Stimulated activated CD4-positive, alpha-beta T cell treated with anti-CD3 and anti-CD28 coated beads, Interleukin-1b, Interleukin-23, amount 100 ng/mL, for 48 hours (primary cell): ENCODE results near the gene ANKRD63.
A peak's percentile ranks its signal among the peaks of the same experiment; 100 is the strongest.

Experiments used
- DNase-seq: peaks from one replicate; pipeline ENCODE4 v3.0.0-alpha.2; 2020

The ANKRD63 gene

DNA sequence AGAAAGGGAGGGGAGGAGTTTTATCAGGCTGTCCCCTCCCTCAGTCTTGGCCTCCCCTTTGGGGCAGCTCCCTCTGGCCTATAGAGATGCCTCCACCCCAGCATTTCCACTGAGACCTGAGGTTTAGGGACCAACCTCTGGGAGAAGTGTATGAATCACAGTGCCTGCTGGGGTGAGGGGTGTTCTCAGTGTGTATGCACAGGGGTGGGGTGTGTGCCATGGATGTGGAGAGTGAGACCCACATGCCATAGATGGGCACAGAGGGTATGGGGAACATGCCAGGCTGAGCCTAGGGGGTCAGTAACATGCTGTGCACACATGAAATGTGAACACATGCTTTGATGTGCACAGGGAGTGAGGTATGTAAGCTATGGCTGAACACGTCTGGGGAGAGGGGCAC lies 12.4 kb upstream of the ANKRD63 start:
- no peak for DNase-seq

DNA sequence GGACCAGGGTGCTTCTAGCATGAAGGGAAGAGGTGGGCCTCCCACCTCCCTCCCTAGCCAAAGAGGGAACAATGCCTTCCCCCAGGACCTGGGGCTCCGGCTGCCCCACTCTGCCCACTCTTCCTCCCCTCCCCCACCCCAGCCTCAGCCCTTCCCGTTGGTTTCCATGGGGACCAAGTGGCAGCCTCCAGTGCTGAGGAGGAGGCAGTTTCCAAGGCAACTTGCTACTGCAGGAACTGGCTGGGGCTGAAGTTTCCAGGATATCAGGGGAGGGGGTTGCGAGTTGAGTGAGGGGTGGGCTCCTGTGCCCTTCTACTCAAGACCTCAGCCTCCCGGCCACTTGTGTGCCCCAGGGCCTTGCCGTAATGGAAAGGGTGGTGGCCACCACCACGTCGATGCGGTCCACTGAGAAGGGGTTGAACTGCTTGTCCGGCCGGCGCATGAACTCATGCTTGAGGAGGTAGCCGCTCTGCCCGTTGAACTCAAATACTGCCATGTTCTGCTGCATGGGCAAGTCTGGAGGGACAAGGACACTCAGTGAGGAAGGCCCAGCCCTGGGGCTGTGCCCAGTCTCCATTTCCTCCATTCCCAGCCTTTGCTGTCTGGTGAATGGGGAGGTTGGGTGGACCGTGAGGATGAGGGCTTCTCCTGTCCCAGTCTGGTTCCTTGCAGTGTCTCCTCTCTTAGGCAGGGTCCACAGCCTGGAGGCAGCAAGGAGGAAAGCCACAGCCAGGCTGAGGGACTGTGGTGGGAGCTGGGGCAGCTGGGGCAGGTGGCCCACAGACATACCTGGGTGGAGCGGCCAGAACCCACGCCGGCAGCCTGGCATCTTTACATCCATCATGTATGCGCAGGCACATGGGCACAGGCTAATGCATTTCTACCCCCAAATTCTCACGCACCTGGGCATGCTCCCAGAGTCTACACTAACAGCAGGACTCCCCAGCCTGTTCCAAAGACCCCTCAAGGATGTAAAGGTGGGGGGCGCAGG lies 11.3 kb upstream of the ANKRD63 start:
- DNase-seq: no peak

DNA sequence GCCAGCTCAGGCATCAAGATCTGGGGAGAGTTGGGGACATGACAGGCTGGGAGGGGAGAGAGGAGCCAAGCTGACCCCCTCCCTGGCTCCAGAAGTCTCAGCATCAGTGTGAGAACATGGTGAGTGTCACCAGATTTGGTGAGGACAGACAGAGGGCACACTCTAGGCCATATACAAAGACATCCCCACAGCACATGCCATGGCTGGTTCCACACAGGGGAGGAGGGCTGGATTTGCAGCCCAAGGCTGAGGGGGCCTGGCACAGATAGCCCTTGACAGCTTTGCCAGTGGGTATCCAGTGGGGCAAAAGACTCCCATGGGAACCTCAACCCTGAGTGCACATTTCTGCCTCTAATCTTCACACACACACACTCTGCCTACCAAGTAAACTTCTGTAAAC lies 10.1 kb upstream of the ANKRD63 start:
- no peak for DNase-seq

DNA sequence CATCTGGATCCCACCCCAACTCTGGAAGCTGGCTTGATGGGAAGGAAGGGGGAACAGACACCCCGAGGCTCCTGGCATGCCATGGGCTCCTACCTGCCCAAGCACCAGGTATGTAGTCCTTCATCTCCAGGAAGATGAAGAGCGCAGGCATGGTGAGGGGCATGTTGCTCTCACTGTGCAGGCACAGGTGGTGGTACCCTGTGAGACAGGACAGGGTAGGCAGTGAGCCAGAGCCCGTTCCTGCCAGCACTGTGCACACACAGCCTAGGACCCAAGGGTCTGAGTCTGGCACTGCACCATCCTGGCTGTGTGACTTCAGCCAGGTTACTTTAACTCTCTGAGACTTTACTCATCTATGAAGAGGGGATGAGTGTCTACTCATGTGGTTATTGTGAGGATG lies 9.4 kb upstream of the ANKRD63 start:
- DNase-seq: no peak

DNA sequence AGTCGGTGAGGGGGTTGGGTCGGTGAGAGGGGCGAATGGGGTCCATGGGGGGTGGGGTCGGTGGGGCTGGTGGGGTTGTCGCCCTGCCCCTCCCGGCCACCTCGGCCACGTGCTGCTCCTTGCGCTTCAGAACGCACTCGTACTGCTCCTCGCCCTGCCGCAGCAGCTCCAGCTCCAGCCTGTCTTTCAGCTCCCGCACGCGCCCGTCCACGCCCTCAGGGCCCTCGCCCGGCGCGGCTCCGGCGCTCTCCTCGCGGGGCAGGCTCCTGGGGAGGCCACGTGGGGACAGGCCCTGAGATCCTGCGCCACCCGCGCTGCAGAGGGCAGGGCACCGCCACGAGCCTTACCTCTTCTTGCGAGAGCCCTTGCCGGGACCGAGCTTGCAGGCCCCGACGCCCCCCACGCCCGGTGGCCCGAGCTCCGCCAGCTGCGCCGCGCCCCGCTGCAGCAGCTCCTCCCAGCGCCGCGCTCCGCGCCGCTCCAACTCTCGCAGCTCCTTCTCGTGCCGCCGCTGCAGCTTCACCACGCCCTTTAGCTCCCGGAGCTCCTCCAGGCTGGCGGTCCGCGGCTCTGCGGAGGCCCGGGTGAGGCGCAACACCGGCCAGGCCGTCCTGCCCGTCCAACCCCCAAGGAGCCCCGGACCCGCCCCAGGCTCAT lies 8.2 kb upstream of the ANKRD63 start:
- no peak for DNase-seq

DNA sequence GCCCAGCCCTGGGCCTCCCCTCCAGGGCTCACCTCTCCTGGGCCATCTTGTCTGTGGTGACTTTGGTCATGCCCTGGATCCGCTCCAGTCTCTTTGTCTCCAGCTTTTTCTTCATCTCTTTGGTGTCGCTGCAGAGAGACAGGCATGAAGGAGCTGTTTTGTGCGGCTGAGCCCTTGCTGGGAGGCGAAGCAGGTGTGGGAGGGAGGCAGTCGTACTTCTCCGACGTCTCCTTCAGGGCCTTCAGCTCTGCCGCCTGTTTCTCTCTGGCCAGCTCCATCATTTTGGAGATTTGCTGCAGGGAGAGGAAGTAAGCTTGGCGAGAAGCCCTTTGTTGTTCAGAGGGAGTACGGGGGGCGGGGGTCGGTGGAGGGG lies 7.7 kb upstream of the ANKRD63 start:
- DNase-seq: no peak

DNA sequence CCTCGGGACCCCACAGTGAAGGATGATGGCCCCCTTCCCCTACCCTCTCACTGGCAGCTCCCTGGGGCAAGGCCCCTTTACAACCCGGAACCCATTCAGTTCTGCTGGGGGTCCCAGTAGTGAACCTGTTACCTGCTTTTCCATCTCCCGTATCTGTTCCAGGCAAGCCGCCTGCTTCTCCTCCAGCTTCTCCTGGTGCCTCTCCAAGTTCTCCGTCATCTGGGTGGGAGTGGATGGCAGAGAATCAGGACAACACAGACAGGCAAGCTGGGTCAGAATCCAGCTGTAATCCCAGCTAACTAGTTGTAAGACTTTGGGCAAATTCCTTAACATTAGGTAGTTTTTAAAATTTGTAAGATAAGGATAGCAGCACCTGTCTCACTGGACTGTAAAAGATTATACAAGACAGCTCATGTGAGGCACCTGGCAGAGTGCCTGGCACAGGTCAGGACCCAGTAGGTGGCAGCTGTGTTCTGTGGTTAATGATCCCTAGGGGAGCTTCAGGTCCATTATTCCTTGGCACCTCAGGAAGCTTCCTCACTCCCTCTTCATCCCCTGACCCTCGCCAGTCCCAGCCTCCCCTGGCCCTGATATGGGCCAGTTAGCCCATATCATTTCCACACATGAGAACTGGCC lies 6.4 kb upstream of the ANKRD63 start:
- DNase-seq: no peak

DNA sequence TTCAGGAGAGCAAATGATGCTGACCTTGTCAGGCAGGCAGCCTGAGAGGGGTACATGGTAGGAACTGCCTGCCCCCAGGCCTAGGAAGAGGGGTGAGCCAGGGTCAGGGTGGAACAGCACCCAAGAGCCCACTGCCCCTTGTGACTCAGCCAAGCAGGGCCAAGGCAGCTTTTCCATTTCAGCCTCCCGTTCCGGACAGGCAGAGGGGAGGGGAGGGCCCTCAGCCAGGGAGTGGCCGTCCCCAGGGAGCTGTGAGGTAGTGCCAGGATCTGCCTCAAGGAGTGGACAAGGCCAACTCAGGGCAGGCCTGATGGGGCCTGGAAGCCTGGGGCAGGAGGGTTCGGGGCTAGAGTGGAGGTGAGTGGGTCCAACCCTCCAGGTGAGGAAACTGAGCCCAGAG lies 5.1 kb upstream of the ANKRD63 start:
- DNase-seq: no peak

DNA sequence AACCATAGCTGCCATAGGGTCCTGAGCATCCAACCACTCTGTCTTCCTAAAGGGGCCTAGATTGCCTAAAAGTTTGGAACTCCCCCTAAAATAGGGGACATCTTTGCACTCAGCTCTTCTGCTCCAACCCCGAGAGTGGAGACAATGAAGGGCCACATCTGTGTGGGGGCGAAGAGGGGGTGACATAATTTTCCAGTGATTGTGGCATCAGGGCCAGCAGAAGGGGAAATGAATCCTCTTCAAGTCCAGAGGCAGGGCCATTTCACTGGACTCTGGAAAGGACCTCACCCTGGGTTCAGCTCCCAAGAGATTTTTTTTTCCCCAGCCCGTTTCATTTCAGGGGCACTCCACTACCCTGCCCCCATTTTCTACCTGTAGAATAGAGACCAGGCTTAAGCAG lies 4.6 kb upstream of the ANKRD63 start:
- no peak for DNase-seq

DNA sequence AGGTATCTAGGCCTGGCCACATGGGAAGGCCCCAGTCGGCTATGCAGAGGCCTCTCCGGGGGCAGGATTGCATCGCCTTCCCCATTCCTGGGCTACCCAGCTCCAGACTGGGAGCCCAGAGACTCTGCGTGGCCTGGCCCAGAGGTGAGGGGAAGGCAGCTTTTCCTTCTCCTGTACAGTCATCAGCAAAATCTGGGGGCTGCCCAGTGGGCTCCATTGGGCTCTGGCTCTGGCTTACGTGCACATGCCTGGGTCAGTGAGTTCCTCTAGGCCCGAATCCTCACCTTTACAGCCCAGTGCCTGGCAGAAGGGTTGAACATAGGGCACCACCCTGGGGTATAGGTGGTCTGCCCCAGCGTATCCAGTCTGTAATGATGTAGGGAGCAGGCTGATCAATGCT lies 3.9 kb upstream of the ANKRD63 start:
- DNase-seq: no peak

DNA sequence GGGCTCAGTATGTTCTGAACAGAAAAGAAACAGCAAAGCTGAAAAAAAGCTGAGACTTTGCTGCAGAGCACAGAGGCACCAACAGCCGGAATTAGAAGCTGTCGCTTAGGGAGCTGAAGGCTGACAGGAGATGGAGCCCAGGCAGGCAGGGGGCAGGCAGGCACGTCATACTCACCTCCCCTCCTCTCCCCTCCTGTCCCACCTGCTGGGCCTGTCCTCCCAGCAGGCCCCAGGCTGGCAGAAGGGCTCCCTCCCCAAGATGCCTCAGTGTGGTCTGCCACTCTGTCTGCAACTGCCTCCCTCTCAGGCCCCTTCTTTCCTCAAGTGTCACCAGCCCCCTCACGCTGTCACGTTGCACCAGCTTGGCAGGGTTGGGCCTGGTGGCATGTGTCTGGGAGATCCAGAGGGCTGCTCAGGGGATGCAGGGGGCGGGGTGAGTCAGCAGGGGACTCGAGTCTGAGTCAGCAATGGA lies 3.2 kb upstream of the ANKRD63 start:
- no peak for DNase-seq

DNA sequence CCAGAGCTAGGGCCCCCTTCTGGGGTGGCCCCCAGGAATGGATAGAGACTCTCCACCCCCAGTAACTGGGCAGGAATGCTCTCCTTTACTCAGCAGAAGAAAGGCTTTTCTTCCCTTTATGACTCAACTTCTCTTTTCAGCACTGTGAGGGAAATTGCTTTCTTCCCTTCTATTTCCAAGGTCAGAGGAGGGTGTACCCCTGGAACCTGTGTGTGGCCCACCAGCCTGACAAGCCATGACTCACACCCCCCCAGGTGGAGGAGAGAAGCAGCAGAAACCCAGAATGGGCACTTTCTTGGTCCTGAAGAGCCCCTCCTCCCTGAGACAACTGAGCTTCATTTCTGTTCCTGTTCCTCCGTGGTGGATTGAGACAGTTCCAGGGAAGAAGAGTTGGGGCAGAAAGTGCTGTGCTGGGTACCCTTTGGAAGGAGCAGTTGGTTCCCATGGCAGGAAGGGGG lies 2.7 kb upstream of the ANKRD63 start:
- DNase-seq: no peak

DNA sequence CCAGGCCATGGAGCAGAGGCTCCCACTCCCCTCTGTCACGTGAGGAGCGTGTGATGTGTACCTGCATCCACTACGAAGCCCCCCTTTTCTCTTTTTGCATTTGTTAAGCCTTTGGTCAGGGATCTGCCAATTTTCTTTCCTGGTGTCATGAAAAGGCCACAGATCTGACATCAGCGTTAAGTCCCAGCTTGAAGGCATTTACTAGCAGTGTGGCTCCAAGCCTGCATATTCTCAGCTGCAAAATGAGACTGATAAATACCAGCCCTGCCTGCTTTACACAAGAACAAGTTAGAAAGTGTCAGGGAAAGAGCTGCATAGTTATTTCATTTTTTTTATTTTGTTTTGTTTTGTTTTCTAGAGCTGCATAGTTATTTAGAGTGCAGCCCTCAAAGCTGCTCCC lies 2.3 kb upstream of the ANKRD63 start:
- DNase-seq: no peak

DNA sequence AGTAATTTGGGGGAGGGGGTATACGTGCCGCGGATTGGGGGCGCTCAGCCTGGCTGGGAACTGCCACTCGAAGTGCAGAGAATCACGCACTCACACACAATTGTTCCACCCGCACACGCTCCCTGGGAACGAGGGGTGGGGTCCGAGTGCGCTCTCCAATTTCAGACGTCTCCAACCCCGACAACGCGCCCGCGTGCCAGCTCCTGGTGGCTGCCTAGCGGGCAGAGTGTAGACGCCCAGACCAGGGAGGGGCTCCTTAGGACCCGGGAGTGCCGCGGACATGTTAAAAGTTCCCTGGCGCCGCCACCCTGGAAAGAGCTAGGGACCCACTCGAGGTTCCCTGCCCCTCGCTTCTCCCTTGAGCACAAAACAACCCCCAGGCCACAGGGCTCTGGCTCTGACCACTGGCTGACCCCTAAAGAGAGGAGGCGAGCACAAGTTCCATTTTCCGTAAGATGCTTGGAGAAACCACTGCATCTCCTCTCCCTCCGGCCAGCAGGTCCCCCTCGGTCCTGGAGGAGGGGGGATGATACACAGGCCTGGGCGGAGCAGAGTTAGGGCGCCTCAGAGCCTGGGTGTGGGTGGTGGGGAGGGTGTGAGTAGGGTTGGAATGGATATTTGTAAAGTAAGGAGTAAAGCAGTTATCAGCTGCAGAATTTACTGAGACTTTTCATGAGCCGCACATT lies 894 bp upstream of the ANKRD63 start:
- no peak for DNase-seq

DNA sequence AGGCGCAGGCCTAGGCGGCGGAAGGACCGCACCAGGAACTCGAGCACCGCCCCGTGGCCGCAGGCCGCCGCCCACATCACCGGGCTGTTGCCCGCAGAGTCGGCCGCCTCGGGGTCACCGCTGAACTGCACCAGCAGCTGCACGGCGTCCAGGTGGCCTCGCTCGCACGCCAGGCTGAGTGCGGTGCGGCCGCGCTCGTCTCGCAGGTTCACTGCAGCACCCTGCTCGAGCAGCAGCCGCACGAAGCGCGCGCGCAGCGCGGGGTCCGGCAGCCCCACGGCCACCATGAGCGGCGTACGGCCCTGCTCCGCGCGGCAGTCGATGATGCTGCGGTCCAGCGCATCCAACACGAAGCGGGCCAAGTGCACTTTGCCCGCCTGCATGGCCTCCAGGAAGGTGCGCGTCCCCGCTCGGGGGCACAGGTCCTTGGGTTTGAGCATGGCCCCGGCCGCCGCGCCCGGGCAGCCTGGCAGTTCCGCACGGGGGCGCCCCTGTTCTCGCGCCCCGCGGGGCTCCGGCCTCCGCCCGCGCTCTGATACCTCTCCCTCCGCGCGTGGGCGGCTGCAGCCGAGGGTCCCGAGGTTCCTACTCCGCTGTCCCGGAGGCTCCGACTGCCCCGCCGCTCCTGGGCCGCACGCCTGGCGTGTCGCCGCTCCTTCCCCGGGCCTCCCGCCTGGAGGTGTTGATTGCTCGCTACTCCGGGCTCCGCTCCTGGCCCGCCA lies 556 bp downstream of the ANKRD63 start:
- DNase-seq: peak; percentile 26

DNA sequence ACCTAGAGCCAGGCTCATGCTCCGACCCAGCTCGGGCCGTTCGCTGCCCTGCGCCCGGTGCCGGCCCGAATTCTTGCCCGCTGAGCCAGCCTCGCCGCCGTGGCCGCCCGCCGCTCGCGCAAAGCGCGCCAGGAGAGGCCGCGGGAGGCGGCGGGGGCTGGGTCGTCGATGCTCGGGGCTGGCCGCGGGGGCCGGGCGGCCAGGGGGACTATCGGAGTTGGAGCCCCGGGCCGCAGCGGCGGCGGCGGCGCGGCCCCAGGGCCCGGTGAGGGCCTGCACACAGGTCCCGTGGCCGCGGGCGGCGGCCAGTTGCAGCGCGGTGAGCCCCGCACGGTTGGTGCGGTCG lies 1.1 kb downstream of the ANKRD63 start:
- DNase-seq: no peak

DNA sequence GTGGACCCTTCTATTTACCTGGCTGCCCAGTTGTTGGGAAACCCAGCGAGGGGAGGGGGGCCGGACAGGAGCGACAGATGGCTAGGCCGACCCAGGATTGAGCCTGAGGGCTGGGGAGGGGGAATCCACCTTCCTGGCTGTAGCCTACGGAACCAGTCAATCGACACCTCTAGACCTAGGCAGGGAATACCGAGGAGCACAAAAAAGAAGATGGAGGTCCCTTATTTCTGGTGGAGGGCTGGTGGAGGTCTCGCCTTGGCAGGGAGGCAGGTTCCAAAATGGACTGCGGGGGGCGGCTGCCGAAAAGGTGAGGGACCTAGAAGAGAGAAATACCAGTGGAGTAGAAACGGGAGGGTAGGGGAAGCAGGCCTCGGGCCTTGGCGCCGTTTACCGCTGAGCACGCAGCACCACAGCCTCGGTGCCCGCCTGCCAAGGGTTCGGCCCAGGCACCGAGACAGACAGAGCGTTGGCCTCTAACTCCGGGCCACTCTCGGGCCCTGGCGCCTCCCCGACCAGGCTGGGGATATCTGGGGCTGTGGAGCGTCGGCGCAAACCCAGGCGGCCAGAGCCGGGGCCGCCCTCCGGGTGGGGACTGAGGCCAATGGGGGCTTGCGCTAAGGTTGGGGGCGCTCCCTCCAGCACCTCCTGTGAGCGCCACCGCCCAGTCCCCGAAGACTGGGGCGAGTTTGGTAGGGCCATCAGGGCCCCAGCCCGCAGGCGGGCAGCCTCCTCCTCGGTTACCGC lies 1.6 kb downstream of the ANKRD63 start:
- no peak for DNase-seq

DNA sequence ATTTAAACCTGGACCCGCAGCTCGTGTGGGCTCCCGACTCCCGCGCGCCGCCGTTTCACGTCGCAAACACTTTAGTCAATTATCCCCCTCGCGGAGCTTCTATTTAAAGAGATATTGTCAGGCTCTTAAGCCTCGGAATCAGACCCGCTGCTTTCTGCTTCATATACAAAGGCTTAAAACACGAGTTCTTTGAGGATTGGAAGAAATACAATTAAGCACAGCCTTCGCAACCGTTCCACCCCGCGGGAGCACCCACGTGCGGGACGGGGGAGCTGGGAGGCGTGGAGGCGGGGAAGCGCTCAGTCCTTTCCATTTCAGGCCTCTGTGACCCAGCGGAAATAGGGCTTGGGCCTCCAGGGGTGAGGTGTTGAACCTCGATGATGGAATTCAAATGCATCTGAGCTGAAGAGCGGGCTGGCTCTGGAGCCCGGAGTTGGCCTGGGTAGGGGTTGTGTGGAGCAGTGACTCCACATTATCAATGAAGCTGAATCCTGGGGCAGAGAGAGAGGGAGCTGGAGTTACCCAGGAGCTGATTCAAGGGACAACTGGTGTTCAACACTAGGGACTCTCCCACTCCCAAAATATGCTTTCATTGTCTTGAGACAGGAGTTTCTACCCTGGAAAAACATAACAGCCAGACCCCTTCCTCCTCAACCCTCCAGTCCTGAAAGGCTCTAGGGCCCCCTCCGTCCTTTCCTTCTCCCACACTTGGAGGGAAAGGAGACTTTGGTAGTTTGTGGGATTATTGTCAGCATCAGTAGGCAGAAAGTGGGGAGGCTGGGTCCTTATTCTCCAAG lies 2.4 kb downstream of the ANKRD63 start:
- no peak for DNase-seq

DNA sequence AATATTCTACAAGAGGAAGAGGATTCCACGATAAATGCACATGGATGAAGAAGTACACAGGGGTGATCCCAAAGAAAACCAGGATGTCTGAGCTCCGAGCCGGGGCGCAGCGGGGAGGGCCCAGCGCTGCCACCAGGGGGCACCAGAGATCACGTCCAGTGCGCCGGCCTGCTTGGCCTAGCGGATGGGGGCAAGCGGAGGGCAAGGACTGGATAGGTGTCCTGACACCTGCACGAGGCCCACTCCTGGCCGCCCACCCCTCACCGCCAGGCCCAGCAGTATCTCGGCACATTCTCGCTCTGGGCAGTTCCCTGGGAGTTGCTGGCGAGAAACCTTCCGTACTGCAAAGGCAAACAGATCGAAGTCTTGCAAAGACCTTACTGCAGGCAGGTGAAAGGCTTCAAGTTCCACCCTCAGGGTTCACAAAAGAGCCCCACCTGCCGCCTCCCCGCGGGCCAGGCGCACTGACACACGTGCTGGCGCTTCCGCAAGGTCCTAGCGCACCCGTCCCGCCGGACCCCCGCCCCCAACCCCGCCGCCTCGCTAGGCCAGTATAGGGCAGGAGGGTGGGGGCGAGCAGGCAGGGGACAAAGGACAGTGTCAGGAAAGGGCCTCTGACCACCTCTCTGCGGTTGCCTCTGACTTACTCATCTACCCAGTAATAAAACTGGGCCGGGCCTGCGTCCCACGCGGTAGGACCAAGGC lies 3.3 kb downstream of the ANKRD63 start:
- DNase-seq: peak; percentile 56

DNA sequence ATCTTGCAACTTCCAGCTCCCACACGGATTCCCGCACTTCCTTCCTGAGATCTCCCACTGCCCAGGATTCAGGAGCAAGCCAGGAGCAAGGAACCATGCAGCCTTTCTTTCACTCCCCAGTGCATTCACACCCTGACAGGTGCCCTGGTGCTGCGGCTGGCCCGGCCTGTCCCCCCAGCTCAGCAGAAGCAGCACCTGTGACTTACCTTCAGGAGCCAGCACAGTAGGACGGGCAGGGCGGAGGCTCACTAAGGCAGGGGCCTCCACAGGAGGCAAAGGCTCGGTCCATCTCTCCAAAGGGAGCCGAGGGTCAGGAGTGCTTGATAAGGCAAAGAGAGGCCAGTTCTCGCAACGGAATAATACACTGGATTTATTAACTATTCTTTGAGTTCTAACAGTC lies 4.8 kb downstream of the ANKRD63 start:
- DNase-seq: no peak
